ENCODE data around the gene SLC5A9.
A peak's percentile ranks its signal among the peaks of the same experiment; 100 is the strongest.
"Not testable (repeated sequence)": the region's sequence is repeated elsewhere in the genome, so short reads cannot be mapped to it uniquely, and the experiment has no call there.

The SLC5A9 gene

GRCh38 chr1:48222501-48223242 lies at the start of gene SLC5A9:
TSS of gene SLC5A9 (plus strand) at chr1:48222716. CDS start at chr1:48222737, 21 bp downstream.
- DNase-seq (ENCODE audit: low spot score), result no peak

DNA sequence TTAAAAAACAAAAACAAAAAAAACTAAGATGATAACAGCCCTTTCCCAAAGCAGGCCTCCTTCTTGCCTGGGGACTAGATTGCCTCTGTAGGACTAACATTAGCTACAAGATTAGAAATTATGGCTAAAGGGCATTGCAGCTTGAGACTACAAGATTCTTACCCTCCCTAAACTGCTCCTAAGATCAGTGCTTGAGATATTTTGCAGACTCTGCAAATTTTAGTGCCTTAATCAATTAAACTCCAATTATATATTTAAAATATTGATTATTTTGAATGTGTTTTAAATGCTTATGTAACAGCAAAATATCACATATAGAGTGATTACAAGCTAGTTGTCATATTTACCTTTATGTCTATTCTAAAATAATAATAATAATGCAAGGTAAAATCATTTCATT lies 47.4 kb upstream of the SLC5A9 start:
- DNase-seq (ENCODE audit: low spot score), result no peak

DNA sequence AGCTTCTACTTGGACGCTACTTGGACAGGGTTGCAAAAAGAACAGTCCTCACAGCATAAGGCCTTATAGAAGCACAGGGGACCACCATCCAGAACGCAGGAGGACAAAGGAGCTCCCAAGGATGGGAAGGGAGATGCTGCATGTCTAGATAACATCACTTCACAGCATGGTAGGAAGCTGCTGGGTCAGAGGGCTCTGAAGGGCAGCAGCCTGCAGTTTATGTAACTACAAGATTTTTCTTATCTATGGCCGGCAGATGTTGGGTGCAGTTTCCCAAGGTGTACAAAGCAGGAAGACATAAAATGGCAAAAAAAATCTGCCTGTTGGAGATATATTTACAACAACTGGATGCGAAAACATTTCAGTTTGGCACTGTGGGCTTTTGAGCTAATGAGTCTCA lies 45.3 kb upstream of the SLC5A9 start:
- DNase-seq (ENCODE audit: low spot score), result no peak

DNA sequence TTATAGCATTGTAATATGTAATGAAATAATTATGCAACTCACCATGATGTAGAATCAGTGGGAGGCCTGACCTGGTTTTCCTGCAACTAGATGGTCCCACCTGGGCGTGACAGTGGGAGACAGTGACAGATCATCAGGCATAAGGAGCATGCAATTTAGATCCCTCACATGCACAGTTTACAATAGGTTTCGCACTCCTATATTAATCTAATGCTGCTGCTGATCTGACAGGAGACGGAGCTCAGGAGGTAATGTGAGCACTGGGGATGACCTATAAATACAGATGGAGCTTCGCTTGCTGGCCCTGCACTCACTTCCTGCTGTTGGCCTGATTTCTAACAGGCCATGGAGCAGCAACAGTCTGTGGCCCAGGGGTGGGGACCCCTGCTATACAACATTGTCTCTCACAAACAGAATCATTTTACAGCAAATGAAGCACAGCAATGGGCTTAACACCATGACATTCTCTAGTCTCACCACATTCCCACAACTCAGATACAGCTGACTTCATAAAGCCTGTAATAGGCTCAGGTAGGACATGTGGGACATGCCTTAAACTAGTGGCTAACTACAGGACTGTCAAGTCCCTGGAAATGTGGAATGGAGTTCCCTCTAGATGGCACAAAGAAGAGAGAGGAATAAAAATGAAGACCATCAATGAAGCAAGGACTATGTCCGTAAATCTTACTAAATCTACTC lies 40.7 kb upstream of the SLC5A9 start:
- DNase-seq (ENCODE audit: low spot score), result no peak

DNA sequence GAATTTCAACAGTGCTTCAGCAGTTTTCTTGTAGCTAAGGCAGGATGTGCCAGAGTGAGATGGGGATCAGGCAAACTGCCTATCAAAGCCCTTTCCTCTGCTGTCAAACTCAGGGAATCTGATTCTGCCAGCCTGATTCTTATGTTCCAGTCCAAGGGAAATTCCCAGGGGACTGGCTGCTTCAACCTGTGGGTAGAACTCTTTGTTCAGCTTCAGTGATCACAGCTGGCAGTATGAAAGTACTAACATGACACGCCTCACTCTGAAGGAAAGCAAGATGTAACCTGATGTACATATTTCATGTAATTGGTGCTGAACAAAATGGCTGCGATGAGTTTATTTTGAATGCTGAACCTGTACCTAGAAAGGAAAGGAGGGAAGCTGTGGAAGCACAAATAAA lies 40.1 kb upstream of the SLC5A9 start:
- peak; percentile 11 for DNase-seq (ENCODE audit: low spot score)

DNA sequence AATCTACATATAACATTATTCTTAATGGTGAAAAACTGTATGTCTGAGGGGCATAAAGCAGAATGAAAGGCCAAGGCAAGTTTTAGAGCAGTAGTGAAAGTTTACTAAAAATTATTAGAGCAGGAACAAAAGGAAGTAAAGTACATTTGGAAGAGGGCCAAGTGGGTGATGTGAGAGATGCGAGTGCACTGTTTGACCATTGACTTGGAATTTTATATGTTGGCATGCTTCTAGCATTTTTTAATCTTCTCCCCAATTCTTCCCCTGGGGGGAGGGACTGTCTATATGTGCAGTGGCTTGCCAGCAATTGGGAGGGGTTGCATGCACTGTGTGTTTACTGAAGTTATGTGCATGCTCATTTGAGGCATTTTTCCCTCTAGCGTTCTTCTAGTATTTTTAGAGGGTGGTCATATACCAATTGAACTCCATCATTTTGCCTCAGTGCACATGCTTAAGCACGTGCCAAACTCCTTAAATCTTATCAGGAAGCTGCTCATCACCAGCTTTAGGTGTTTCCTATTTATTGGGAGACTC lies 36.1 kb upstream of the SLC5A9 start:
- no peak for DNase-seq (ENCODE audit: low spot score)

GRCh38 chr1:48187969-48188563 lies 34.5 kb upstream of the SLC5A9 start:
- no peak for DNase-seq (ENCODE audit: low spot score)

DNA sequence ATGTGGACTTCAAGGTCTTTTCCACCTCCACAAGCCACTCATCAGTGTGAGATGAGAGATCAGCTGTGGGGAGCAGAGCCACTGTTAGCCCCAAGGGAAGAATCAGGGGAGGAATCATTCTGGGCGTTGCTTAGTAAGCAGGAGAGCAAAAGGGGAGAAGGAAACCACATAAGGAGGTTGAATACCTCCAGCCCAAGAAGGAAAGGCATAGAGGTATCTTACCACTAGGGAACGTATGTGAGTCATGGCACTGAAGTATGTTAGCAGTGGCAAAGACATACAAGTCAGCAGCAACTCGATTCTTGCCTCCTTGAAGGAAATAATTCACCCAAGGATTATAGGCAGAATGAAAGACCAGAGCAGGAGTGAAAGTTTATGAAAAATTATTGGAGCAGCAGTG lies 31.6 kb upstream of the SLC5A9 start:
- no peak for DNase-seq (ENCODE audit: low spot score)

GRCh38 chr1:48194801-48195200 lies 27.7 kb upstream of the SLC5A9 start:
- no peak for DNase-seq (ENCODE audit: low spot score)

DNA sequence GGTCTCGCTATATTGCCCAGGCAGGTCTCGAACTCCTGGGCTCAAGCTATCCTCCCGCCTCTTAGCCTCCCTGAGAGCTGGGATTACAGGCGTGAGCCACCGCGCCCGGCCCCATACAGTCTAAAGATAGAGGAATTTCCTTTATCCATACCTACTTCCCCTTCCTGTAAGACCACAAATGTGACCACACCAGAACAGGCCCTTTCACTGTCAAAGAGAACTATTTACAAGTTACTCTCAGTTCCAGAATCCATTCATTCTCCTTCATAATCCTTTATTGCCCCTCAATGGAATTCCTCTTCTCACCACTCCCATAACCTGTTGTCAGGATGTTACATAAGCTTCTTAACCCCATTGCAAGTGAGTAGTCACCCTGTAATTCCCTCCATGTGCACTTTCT lies 26.3 kb upstream of the SLC5A9 start:
- DNase-seq (ENCODE audit: low spot score), result no peak

DNA sequence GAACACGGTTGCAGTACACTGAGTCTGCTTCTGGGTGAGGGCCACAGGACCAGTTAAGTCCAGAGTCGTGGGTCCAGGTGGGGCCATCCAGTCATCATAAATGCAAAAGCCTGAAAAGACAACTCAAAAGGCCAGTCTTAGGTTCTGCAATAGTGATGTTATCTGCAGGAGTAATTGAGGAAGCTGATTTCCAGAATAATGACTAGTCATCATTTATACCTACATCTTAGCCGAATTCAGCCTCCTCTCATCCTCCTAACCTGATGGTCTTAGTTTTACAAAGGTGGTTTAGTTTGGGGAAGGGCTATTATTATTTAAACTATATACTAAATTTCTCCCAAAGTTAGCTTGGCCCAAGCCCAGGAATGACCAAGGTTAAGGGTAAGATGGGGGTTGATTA lies 23.5 kb upstream of the SLC5A9 start:
- no peak for DNase-seq (ENCODE audit: low spot score)

- DNase-seq (ENCODE audit: low spot score), result no peak
Measured at GRCh38 chr1:48200166-48200900, 22.2 kb upstream of the SLC5A9 start.

GRCh38 chr1:48202030-48202752 lies 20.3 kb upstream of the SLC5A9 start:
- DNase-seq (ENCODE audit: low spot score), result peak; percentile 66

DNA sequence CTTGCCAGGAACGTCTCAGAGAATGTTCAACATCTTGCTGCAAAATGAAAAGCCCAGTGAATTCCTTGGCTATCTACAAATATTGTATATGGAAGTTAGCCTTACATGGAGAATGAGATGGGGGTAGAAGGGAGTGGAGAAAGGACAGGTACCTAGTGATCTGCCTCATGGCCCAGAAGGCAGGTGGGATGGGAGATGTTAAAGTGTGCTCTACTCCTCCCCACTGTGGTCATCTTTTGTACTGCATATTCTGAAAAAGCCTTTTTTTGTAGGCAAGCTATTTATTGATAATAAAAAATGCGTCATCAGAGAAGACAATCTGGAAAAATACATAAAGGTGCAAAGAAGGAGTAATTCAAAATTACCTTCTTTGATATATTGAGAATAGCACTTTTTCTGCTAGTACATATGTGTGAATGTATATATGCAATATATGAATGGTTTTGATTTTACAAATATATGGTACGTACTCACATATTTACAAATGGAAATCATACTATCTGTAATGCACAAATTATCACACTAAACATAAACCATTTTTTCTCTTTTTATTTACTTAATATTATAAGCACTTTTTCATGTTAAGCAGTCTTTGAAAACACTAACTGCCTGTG lies 19.1 kb upstream of the SLC5A9 start:
- peak; percentile 63 for DNase-seq (ENCODE audit: low spot score)

DNA sequence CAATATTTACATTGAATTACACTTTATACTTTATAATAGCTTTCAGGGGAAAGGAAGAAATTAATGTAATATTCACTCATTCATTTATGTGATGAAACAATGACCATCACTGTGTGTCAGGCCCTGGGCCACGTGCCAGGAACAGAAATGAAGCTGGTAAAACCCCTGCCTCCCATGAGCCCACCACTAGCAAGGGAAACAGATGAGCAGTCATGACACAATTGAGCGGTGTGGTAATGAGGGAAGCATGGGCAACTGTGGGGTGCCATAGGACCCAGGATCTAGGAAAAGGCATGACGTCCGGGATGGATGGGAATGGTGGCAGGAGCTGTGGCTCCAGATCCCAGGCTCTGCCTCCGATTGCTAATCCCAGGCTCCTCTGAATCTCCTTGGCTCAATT lies 17.0 kb upstream of the SLC5A9 start:
- DNase-seq (ENCODE audit: low spot score), result no peak

DNA sequence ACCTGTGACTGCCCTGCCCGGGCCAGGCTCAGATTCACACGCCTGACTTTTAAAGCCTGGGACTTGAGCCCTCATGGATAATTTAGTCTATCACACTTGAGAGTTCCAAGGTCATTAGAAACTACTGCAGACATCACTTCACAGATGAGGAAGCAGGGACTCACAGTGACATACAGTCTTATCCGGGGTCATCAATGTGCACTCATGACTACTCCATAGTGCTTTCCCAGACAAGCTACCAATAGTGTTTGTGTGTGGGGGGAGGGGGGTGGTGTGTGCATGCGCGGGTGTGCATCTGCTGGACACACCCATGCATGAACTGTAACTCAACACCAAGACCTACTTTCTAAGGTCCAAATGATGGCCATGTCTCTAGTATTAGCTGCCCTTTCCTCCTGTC lies 16.1 kb upstream of the SLC5A9 start:
- no peak for DNase-seq (ENCODE audit: low spot score)

- DNase-seq (ENCODE audit: low spot score), result no peak
Measured at GRCh38 chr1:48207131-48207530, 15.4 kb upstream of the SLC5A9 start.

- no peak for DNase-seq (ENCODE audit: low spot score)
Measured at GRCh38 chr1:48207536-48208075, 14.9 kb upstream of the SLC5A9 start.

DNA sequence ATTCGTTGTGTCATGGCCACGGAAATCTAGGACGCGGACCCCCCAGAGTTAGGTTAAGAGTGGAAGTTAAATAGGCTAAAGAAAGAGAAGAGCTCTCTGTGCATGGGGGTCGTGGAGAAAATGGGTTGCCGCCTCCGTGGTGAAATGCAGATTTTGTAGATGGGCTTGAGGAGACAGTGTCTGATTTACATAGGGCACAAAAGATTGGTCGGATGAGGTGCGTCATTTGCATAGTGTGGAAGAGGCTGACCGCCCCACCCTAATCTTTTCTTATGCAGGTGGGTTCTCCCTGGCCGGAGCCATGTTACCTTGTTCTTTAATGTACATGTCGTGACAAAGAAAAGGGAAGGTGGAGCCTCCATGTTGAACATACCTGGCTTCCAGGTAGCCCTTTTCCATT lies 14.3 kb upstream of the SLC5A9 start:
- DNase-seq (ENCODE audit: low spot score), result no peak

GRCh38 chr1:48208652-48209051 lies 13.9 kb upstream of the SLC5A9 start:
- no peak for DNase-seq (ENCODE audit: low spot score)

DNA sequence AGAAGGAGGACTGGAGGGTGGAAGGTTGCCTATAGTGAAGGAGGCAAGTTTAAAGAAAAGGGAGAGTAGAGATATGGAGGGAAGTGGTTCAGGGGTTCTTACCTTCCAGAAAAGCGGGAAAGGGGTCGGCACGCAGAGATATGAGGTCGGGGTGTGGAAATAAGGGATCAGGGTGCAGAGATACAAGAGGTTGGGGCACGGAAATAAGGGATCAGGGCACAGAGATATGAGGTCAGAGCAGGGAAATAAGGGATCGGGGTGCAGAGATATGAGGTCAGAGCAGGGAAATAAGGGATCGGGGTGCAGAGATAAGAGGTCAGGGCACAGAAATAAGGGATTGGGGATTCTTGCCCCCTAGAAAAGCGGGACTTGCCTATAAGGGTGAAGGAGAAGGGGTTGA lies 9.1 kb upstream of the SLC5A9 start:
- DNase-seq (ENCODE audit: low spot score), result not testable (repeated sequence)

Data from NAMALWA (cell line).